Body of pancreas (tissue), 4 donors: ENCODE data around the gene TRMT1.

Source experiments
- CTCF ChIP-seq, 7 experiments: fragments of 450-650 bp in 4 of 7; fragments of 200-600 bp in 3 of 7; sonication (generic) in 3 of 7; IDR thresholded peaks; one replicate each; pipeline ENCODE4 v1.5.1; 2016 to 2019; ENCODE audit warnings: antibody characterized with exemption in 7 of 7
- POLR2A ChIP-seq, 3 donors: fragments of 450-650 bp; IDR thresholded peaks; one replicate each; pipeline ENCODE4 v1.6.1; 2016; ENCODE audit warnings: antibody characterized with exemption in 3 of 3, mild to moderate bottlenecking in 2 of 3

GRCh38 chr19:13057744-13058143 lies 58.8 kb downstream of the TRMT1 start:
- TF ChIP-seq POLR2A (IDR thresholded peaks at IDR 0.05) = no peak
- TF ChIP-seq CTCF (IDR thresholded peaks at IDR 0.05) = no peak
